ENCODE data around the gene CYP4F22.
"Not testable (repeated sequence)": the region's sequence is repeated elsewhere in the genome, so short reads cannot be mapped to it uniquely, and the experiment has no call there.

The CYP4F22 gene

GRCh38 chr19:15495151-15495550, 13.2 kb upstream of the CYP4F22 start:
- no peak for DNase-seq

DNA sequence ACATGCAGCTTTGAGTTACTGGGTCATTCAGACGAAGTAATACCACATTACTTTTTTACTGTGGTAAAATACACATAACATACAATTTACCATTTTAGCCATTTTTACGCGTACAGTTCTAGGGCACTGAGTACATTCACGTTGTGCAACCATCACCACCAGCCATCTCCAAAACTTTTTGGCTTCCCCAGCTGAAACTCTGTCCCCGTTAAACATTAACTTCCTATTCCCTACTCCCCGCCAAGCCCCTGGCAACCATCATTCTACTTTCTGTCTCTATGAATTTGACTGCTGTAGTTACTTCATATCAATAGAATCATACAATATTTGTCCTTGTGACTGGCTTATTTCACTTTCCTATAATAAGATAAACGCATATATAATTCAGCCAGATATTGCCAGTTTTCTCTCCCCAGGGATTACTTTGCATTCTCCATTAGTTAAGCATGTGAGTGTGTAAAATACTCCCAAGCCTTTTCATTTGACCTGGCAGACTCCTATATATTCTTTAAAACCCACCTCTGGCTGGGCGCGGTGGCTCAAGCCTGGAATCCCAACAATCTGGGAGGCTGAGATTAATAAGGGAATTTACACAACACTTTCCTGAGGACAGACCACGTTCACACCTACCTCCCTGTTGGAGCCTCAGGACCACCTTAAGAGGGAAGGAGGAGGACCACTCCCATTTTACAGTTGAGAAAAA, 10.0 kb upstream of the CYP4F22 start:
- DNase-seq: no peak

GRCh38 chr19:15498910-15499309, 9.4 kb upstream of the CYP4F22 start:
- no peak for DNase-seq

DNA sequence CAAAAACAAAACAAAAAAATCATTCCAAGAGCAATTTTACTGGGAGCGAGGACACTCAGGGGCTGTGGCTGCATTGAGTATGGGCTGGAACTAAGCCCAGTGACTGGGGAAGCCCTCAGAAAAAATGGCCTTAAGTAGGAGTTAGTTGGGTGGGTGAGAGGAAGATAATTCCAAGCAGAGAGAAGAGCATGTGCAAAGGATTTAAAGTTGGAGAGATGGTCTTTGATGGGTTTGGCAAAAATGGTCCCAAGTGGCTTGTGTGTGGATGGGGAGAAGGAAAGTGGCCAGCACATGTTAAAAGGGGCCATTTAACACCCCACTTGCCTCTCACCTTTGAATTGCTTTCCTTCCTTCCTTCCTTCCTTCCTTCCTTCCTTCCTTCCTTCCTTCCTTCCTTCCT, 6.7 kb upstream of the CYP4F22 start:
- no peak for DNase-seq

DNA sequence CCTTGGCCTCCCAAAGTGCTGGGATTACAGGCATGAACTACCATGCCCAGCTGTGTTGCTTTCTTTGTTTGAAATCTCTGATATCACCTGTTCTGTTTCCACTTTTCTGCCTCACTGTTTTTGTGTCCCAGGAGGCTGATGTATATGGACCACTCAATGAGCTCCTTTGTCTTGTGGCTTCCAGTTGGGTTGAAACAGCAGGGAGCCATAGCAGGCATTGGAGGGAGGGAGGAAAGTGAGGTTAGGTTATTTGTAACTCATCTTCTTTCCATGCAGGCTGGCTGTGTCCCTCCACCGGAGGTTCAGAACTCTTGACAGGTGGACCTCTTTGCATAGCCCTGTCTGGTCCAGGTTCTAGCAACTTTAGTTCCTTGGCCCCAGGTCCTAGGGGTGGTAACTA, 6.1 kb upstream of the CYP4F22 start:
- no peak for DNase-seq

- no peak for DNase-seq
Measured at GRCh38 chr19:15506074-15506571, 2.2 kb upstream of the CYP4F22 start.

DNA sequence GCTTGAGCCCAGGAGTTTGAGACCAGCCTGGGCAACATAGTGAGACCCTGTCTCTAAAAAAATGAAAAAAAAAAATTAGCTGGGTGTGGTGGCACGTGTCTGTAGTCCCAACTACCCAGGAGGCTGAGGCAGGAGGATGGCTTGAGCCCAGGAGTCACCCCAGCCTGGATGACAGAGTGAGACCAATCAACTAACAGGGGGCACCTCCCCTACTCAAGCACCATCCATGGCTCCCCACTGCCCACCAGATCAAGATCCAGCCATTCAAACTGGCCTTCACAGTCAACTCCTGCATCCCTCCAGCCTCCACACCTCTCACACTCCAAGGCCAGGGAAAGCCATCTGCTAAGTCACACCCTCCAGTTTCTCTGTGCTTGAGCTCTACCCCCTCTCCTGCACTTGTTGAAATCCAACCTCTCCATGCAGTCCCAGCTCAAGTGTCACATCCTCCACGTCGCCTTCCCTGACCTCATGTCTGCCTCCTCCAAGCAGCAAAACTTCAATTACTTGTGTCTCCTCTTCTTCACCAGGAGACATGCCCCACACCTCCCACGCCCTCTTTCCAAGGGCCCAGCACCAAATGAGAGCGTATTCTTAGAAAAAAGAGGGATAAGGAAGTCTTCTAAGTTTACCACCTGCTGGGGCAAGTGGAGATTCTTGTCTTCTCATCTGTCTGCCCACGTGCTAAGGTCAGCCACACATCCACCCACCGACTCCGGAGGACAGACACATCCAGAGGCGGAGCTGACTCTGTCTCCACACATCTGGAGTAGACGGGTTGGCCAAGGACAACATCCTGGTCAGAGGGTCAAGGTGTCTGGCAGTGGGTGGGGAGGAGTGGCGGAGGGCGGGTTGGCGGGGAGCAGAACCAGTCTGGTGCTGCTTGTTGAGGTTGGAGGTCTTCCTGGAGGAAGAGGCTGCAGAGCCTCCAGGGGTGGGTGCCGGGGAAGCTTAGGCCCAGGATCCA, 974 bp upstream of the CYP4F22 start:
- no peak for DNase-seq

DNA sequence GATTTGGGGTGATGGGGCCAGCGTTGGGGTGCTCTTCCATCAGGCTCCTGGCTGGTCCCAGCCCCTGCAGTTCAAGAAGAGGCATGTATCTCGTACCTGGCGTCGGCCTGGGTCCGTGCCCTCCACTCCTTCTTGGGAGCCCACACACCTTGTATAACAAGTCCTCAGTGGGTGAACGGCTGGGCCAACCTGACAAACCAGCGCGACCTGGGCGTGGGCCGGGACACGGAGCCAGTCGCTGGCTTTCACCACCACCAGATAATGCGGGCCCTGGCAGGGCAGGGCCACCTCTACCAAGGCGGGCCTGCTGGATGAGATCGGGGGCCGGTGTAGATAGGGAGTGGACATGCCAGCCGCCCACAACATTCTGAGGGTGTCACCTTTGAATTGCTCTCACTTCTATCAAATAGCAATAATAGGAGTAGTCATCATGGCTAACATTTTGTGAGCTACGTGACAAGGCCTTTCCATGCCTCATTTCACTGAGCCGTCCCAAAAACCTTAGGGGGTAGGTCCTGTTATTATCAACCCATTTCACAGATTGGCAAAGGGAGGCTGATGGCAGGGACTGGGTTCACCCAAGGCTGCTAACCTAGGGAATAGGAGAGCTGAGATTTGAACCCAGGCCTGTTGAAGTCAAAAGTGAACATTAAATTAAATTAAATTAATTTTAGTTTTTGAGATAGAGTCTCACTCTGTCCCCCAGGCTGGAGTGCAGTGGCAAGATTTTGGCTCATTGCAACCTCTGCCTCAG, 3.5 kb downstream of the CYP4F22 start:
- no peak for DNase-seq

DNA sequence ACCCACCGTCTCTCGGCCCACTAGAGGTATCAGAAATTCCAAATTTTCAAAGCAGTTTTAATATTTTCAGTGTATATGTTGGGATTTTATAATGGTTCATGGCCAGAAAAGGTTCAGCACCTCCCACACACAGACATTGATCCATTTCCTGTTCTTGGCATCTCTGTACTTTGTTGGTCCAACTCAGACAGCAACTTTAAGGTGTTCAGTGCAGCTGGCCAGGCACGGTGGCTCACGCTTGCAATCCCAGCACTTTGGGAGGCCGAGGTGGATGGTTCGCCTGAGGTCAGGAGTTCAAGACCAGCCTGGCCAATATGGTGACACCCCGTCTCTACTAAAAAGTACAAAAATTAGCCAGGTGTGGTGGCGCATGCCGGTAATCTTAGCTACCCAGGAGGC, 6.9 kb downstream of the CYP4F22 start:
- DNase-seq: not testable (repeated sequence)

GRCh38 chr19:15516363-15516762, 8.0 kb downstream of the CYP4F22 start:
- DNase-seq: no peak

- DNase-seq: no peak
Measured at GRCh38 chr19:15517778-15518177, 9.5 kb downstream of the CYP4F22 start.

GRCh38 chr19:15519433-15519976, 11.2 kb downstream of the CYP4F22 start:
- DNase-seq: no peak

- no peak for DNase-seq
Measured at GRCh38 chr19:15524781-15525180, 16.5 kb downstream of the CYP4F22 start.

GRCh38 chr19:15525291-15525690, 17.0 kb downstream of the CYP4F22 start:
- no peak for DNase-seq

DNA sequence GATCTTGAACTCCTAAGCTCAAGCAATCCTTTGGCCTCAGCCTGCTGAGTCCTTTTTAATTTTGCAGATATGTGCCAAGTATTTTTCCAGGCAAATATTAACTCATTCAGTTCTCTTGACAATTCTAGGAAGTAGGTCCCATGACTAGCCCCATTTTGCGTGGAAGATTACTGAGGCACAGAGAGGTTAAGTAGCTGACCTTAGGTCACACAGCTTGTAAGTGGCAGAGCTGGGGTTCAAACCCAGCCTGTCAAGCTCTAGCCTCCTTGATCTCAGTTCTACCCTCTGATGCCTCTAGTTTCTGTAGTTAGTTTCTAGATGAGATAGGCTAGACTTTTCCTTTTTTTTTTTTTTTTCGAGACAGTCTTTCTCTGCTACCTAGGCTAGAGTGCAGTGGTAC, 18.1 kb downstream of the CYP4F22 start:
- DNase-seq: no peak

- no peak for DNase-seq
Measured at GRCh38 chr19:15527705-15528104, 19.4 kb downstream of the CYP4F22 start.

GRCh38 chr19:15529774-15530372, 21.5 kb downstream of the CYP4F22 start:
- no peak for DNase-seq

DNA sequence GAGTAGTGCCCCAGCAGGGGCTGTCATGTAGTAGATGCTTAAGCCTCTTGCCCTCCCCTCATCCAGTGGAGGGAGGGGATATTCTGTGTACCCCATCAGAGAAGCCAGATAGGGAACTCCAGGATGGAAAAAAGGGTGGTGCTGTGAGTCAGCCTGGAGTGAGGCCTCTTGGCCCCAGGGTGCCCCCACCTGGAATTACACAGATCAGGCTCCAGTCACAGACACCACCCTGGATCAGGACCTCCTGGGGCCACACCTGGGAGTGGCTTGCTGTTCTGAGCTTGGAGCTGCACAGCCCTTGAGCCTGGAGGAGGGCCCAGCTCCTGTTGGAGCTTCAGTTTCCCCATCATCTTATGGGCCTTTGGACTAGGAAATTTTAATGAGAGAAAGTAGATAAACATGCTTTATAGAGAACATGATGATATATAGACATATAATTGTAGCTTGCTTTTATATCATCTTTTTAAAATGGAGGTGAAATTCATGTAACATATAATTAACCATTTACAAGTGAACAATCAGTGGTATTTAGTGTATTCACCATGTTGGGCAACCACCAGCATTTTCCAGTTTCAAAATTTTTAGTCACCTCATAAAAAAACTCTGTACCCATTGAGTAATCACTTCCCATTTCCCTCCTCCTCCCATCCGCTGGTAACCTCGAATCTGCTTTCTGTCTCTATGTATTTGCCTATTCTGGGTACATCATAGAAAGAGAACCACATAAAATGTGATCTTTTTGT, 24.6 kb downstream of the CYP4F22 start:
- peak; percentile 27 for DNase-seq

DNA sequence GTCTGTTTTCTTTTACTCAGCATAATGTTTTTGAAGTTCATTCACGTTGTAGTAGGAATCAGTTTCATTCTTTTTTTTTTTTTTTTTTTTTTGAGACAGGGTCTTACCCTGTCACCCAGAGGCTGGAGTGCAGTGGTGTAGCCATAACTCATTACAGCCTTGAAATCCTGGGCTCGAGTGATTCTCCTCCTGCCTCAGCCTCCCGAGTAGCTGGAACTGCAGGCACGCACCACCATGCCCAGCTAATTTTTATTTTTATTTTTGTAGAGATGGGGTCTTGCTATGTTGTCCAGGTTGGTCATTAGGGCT, 25.2 kb downstream of the CYP4F22 start:
- not testable (repeated sequence) for DNase-seq

DNA sequence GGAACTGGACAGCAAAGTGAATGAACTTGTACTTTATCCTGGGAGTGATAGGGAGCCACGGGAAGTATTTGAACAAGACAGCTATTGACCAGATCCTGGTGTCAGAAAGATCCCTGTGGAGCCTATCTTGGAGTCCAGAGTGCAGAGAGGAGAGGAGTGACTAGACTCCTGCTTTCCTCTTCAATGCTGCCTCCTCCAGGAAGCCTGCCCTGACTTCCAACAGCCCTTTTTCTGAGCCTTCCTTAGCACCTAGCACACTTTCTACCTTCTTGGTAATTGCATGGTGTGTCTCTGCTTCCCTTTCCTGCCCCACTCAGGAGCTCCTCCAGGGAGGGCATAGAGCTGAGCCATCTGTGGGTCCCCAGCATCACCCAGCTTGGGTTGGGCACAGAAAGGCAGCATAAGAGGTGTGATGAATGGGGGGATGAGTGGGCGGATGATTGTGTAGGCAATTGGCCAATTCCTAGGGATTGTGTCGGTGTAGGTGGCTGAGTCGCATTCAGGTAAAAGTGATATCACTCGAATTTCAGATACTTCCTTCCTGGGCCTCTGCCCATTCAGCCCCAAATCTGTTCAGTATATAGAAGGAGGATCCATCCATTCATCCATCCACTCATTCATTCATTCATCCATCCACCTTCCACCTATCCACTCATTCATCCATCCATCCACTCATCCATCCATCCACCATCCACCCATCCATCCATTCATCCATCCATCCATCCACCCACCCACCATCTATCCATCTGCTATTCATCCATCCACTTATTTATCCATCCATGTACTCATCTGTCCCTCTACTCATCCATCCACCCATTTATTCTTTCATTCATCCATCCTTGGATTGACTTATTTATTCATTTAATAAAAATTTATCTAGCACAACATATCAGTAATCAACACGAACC, 26.9 kb downstream of the CYP4F22 start:
- no peak for DNase-seq

DNA sequence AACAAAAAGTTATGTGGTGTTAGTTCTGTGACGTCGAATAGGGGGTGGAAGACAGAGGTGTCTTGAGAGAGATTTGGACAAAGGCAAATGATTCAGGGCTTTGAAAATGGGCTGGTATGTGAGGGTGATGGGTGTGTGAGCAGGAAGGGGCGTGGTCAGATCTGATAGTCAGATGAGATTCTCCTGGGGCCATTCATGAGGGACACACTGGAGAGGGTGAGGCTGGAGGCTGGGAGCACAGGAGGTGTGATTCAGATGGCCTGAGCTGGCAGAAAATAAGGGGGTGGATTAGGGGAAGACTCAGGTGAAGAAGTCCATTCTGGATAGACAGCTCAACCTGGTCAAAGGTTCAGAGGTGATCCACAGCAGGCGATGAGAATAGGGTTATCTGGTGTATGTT, 28.0 kb downstream of the CYP4F22 start:
- no peak for DNase-seq

Measured in CD4-positive, alpha-beta T cell treated with Interleukin-4 for 4 hours (primary cell).